AG04450 (cell line): ENCODE data around the gene RANBP6. TPM values are rescaled to one million over a fixed set of nuclear protein-coding genes. Genes with fewer than 3 reads are reported as not detected.

Experiments used
- CTCF ChIA-PET: fragments of 300-600, 350-600 bp; formaldehyde crosslinking; extraction: SDS; loops from one replicate; lab custom pipeline; 2022; ENCODE audit warnings: antibody characterized with exemption, inconsistent platforms; lab: Charles Lee
- POLR2A ChIA-PET: fragments of 350-600 bp; formaldehyde crosslinking; extraction: SDS; loops from one replicate; lab custom pipeline; 2021; ENCODE audit warnings: antibody characterized with exemption, inconsistent platforms; lab: Yijun Ruan, JAX
- DNase-seq: peaks from one replicate; pipeline ENCODE4 v3.0.0-alpha.2; 2011; ENCODE audit warnings: low read depth, low spot score
- H3K27ac ChIP-seq: one replicate; pipeline ENCODE4 v1.5.1; 2012; ENCODE audit warnings: low read depth, low read length, control low read depth
- H3K27me3 ChIP-seq: one replicate; pipeline ENCODE4 v1.6.0; 2012; ENCODE audit warnings: low read length; ENCODE audit not compliant: control insufficient read depth, insufficient read depth
- H3K4me3 ChIP-seq: 2 replicates; pipeline ENCODE4 v1.5.1; 2011; ENCODE audit warnings: mild to moderate bottlenecking, low read depth, low read length, control low read depth
- H3K9me3 ChIP-seq: 2 replicates; pipeline ENCODE4 v1.5.1; 2012; ENCODE audit warnings: low read length; ENCODE audit not compliant: control insufficient read depth, insufficient read depth
- CTCF ChIP-seq: IDR thresholded peaks from 2 replicates; pipeline ENCODE4 v1.5.1; 2011; ENCODE audit warnings: low read depth, low read length, control low read depth, inconsistent platforms
- polyA plus RNA-seq: library from polyadenylated mRNA; depleted of rRNA; stranded (reverse); fragments of >200 nt; gene quantifications from 2 replicates; pipeline ENCODE4 v1.2.3, GENCODE V29; 2011

Gene RANBP6
- polyA plus RNA-seq, 1 experiment, result 18.9 TPM

- DNase-seq, result no peak
- ChIA-PET POLR2A (no interaction called here), CTCF (interaction anchor here (0.6 to 5.0 kb wide), 8 partner anchors 14 to 351 kb away, joined by 3 to 142 read pairs (median 10); no protein-coding TSS in a partner anchor)
- H3K9me3 ChIP-seq, result no peaks in the 10 kb centered on the region
- TF ChIP-seq CTCF, result no peak
- no peak overlapping the region for H3K4me3 ChIP-seq
- H3K27ac ChIP-seq, result no peak overlapping the region
- peaks cover 3% of the 10 kb centered on the region for H3K27me3 ChIP-seq
Observed at GRCh38 chr9:6052293-6052919, 37.0 kb upstream of the RANBP6 start.

GRCh38 chr9:6051511-6051950, 36.1 kb upstream of the RANBP6 start:
- H3K27me3 ChIP-seq, result peaks cover 3% of the 10 kb centered on the region
- no peak overlapping the region for H3K27ac ChIP-seq
- no peak overlapping the region for H3K4me3 ChIP-seq
- ChIA-PET CTCF (interaction anchor here (1.5 to 5.0 kb wide), 2 partner anchors 165 to 254 kb away, joined by 4 to 108 read pairs; no protein-coding TSS in a partner anchor), POLR2A (no interaction called here)
- no peak for DNase-seq
- H3K9me3 ChIP-seq, result no peaks in the 10 kb centered on the region
- TF ChIP-seq CTCF, result no peak

DNA sequence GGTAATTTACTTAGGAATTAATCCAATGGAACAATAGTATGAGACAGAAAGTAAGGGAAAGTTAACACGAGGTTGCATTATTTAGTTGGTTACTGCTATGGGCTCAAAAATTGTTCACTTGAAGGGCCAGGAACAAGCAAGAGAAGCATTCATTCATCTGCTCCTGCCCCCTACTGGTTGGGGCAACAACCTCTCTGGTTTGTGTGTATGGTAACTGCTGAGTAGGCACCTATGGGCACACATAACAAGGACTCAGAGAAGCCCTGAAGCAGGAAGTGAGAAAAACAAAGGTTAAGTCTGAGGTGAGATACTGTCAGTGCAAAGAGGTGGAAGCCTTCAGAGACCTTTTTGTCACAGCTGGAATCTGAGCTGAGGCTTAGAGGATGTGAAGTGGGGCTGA, 34.4 kb upstream of the RANBP6 start:
- CTCF ChIA-PET, result interaction anchor here (1.2 to 2.1 kb wide), 3 partner anchors 26 to 256 kb away, joined by 3 to 11 read pairs (median 6); no protein-coding TSS in a partner anchor
- TF ChIP-seq CTCF, result peak; percentile 30

DNA sequence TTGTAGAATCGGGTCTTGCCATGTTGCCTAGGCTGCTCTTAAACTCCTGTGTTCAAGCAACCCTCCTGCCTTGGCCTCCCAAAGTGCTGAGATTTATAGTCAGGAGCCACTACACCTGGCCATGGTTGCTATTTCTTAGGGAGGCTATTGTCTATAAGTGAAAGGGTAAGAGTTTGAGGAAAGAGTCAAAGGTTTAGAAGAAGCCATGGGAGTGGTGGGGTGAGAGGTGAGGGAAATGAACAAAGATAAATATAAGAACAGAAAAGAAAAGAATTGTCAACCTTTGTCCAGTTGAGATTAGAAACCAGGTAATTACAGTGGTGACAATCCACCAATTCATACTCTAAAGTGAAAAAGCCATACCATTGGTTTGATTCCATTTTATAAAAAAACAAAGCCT, 32.6 kb upstream of the RANBP6 start:
- Histone ChIP-seq H3K27me3 (peaks cover 5% of the 10 kb centered on the region), H3K9me3 (no peaks in the 10 kb centered on the region), H3K4me3 (no peak overlapping the region), H3K27ac (no peak overlapping the region)
- no peak for TF ChIP-seq CTCF
- CTCF ChIA-PET, result interaction anchor here (2.1 kb wide), 1 partner anchor 162 kb away, joined by 11 read pairs; no protein-coding TSS in a partner anchor
- POLR2A ChIA-PET, result no interaction called here
- no peak for DNase-seq

More for the DNA sequence above, 34.4 kb upstream of the RANBP6 start:
- H3K4me3 ChIP-seq, result no peak overlapping the region
- H3K27me3 ChIP-seq, result peaks cover 5% of the 10 kb centered on the region
- no peak for DNase-seq
- H3K27ac ChIP-seq, result no peak overlapping the region
- POLR2A ChIA-PET, result no interaction called here
- no peaks in the 10 kb centered on the region for H3K9me3 ChIP-seq

DNA sequence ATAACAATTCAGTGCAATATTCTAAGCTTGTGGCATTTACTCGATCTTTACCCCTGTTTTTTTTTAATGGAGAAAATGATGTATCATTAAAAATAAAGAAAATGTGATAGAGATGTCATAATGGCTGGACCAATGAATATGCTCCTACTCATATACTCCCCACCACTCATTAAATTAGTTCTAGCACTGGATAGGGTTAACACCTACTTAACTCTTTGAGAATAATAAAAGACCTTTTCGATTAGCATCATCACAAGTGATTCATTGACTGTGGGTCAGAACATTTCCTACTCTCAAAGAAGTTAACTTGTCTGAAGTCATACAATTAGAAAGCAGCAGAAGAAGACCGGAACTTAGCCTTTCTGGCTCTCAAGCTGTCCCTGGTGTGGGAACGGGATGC, 31.6 kb upstream of the RANBP6 start:
- DNase-seq, result no peak
- Histone ChIP-seq H3K27ac (no peak overlapping the region), H3K27me3 (peaks cover 5% of the 10 kb centered on the region), H3K9me3 (no peaks in the 10 kb centered on the region), H3K4me3 (no peak overlapping the region)
- POLR2A ChIA-PET, result no interaction called here
- no peak for TF ChIP-seq CTCF
- CTCF ChIA-PET, result interaction anchor here (0.9 to 1.9 kb wide), 3 partner anchors 161 to 259 kb away, joined by 3 to 5 read pairs (median 4); no protein-coding TSS in a partner anchor
